GM18520 (cell line): ENCODE measurements around the gene ZBTB40.

Experiments
- ATAC-seq: cut with Tn5 transposase; IDR thresholded peaks from one replicate; pipeline ENCODE4 v1.9.1; 2021; ENCODE audit not compliant: unreplicated experiment

Gene ZBTB40

DNA sequence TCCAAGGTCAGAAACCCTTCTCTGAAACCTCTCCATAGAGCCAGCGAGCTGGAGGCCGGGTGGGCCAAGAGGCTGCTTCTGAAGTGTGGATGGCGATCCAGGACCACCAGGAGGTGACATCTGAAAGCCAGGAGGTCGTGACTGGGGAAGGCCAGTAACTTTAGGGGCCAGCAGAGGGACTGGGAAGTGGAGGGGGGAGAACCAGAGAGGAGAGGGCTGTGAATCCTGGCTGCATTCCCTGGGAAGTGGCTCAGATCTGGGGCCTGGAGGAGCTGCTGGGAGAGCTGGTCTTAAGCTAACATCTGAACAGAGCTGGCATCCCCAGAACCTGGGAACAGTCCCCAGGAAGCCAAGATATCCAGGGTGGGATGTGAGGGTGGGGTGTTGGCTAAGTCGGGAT lies 100.4 kb downstream of the ZBTB40 start:
- no peak for ATAC-seq

- ATAC-seq: no peak
Measured at GRCh38 chr1:22553104-22553880, 101.6 kb downstream of the ZBTB40 start.

DNA sequence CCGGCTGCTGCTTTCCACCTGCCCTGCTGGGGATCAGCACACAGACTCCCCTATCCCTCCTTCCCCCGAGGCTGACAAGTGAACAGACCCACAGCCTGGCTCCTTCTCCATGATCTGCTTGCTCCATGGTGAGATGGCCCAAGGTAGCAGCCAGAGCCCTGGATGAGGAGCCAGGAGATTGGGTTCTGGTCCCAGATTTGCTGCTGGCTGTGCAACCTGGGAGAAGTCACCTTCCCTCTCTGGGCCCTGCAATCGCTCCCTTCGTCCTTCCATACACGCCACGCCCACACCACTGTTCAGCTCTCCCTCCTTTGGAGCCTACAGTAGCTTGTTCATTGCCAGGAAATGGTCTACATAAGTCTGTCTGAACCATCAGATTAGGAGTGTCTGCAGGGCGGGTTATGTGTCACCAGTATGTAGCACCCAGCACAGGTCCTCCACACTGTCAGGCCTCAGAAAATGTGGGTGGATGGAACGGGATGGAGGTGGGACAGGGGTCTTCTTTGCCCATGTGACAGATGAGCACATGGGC lies 102.4 kb downstream of the ZBTB40 start:
- no peak for ATAC-seq

DNA sequence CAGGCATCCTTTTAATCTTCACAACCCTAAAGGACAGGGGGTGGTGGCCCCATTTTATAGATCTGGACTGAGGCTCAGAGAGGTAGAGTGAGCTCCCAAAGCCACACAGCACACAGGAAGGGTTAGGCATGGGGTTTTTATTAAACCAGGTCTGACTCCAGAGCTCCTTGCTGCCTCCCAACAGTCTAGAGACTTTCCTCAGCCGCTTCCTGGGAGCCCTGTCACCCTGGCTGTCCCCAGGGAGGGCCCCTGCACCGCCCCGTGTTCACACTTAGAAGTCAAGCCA lies 103.7 kb downstream of the ZBTB40 start:
- no peak for ATAC-seq

GRCh38 chr1:22556391-22557104 lies 104.9 kb downstream of the ZBTB40 start:
- no peak for ATAC-seq

DNA sequence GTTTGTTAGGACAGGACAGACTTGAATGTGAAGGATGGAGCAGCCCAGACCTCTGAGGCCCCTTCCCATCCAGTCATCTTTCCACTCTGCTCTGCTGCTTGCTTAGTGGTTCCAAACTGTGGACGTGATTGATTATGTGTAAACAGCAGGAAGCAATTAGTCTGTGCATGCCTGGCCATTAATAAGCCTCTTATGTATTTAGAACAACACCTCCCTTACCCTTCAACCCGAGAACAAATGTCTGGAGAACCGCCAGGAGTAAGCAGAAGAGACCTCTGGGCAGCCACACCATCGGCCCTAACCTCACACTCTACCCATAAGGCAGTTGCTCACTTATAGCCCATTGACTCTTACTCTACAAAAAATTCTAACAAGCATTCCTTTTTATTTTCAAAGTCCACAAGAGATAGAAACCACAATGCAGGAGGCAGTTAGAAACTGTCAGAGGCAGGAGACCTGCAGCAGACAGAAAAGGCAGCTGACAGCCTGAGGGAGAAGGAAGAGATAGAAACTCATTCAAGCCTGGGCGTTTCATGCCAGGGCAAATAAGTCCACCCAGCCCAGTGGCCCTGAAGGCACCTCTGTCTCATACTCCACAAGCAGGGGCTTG lies 105.8 kb downstream of the ZBTB40 start:
- no peak for ATAC-seq

DNA sequence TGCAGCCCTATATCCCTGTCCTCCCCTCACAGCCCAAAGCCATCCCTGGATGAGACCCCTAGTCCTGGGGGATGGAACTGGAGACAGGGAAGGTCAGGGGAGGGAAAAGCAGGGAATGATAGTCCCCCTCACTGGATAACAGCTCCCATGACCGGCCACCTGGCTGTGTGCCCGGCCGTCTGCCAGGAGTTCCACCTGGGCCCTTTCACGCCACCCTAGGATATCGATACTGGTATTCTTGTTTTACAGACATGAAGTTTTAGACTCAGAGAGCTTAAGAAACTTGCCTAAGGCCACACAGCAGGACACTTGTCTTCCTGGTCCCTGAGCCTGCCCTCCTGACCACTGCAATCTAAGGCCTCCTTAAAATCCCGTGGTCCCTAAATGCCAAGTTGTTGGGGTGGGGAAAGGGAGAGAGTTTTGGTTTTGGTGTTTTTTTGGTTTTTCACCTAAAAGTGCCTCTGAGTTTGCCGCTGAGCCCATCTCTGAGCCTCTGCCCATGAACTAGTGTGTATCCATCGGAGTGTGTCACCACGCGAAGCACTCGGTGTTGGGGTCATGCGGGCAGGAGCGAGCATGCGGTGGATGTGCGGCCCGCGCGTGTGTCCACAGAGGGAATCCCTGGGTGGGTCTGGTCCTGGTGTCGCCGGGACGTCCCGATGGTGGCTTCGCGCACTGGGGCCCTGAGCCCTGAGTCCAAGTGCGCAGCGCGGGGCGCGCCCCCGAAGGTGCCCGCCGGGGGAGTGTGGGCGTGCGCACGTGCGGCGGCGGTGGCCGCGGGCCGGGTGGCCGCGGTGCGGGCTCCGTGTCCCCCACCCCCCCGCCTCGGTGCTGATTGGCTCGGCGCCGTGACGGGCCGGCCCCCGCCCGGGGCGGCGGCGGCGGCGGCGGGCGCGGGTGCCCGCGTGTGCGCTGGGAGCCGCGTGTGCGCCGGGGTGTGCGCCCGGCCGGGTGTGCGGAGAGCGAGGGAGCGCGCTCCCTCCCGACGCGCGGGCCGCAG lies 111.2 kb downstream of the ZBTB40 start, which contains the start of gene EPHA8:
Gene EPHA8 (plus strand): TSS at position 906 of the 1,000 bp plus-strand sequence. CDS start 147 bp downstream, outside the sequence.
- ATAC-seq: no peak

GRCh38 chr1:22563671-22564602 lies 112.3 kb downstream of the ZBTB40 start:
- no peak for ATAC-seq

DNA sequence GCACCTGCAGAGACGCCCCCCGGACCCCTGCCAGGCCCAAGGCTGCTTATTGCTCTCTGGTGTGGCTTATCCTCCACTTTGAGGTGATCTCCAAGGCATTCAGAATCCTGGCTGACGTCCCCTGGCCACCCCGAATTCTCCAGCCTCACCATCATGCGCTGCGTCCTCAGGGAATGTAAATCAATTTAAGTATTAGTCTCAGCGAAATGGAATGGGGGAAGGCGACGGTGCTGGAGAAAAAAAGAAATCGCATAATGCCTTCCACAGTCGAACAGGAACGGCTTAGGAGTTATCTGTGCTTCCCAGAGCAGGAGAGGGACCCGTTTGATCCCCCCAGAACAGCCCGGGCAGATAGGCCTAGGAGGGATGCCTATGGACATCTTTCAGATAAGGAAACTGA lies 114.5 kb downstream of the ZBTB40 start:
- no peak for ATAC-seq

DNA sequence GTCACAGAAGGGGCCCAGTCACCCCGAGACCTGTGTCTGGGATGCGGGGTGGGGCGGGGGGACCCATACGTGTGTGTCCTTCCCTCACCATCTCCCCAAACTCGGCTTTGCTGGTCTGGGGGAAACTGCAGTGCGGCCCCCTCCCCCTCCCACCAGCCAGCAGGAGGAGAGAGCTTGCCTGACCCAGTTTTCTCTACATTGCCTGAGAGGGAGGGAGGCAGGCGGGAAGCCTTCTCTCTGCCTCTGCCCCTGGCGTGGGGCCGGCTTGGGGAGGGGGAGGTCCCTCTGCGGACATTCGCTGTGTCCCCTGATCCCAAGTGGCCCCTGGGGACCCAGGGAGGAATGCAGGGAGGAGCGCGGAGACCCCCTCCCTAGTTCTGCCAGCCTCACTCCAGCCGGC lies 115.5 kb downstream of the ZBTB40 start:
- no peak for ATAC-seq

- ATAC-seq: no peak
Measured at GRCh38 chr1:22567994-22568393, 116.3 kb downstream of the ZBTB40 start.

GRCh38 chr1:22569269-22569668 lies 117.6 kb downstream of the ZBTB40 start:
- ATAC-seq: no peak

DNA sequence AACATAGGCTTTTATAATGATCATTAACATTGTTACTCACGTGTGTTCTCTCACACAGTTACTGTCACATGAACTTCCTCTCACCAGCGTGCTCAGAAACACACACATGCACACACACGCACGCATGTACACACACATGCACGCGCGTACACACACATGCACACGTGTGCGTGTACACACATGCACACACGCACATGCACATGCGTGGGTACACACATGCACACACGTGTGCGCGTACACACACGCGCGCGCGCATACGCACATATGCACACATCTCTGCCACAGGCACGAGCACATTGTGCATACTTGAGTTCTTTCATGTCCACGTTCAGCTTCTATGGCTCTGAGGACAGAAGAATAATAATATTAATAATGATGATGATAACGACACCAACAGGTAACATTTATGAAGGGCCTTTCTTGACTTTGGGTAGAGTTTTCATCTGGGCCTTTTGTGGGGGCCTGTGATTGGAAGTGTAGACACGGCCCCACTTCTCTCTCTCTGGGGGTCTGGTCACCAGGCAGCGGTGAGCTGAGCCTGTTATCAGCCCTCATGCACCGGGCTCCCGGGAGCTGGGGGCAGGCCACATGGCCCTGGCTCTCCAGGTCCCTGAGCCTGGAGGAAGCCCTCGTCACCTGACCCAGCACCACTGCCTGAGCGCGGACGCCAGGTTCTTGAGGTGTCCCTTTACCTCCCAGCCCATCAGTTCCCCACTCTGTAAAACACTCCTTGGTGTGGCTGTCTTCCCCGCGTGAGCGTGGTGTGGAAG lies 118.7 kb downstream of the ZBTB40 start:
- ATAC-seq: no peak

DNA sequence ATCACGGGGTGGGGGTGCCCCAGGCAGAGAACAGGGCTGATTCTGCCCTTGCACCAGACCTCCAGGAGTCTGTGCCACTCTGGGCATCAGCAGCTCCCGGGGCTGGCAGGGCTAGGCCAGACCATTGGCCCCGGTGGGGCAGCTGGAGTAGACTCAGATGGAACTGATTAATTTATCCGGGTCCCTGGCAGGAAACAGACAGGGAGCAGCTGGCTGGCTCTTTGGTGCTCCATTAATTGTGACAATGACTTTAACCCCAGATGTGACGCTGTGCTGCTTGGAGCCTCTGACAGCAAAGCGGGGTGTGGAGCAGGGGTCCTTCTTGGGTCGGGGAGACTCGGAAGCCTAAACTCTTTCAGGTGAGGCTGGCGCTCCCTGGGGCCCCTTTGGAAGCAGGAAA lies 121.2 kb downstream of the ZBTB40 start:
- no peak for ATAC-seq

- no peak for ATAC-seq
Measured at GRCh38 chr1:22573237-22573636, 121.6 kb downstream of the ZBTB40 start.

DNA sequence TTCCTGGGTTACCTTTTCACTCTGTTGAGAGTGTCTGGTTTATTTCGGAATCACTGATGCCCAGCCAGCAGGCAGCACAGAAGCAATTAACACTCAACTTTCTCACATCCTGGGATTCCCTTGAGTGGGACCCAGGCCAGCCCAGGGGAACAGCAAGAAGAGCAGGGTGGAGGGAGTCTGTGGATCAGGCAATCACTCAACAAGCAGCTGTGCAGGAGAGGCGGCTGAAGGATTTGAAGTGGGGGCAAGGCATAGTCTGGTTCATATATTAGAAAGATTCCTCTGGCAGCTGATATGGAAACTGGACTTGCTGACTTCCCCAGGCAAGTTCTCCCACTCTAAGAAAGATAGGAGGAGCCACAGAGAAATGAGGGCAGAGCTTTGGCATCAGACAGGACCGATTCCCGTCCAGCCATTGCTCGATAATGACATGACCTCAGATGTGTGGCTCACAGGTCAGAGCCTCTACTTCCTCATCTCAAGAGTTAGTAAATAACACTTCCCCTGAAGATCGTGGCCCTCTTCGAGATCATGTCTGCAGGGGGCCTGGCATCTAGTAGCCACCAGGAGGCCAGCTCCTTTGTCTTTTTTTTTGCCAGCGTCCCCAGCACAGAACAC lies 124.0 kb downstream of the ZBTB40 start:
- ATAC-seq: no peak

GRCh38 chr1:22576150-22576544 lies 124.5 kb downstream of the ZBTB40 start:
- no peak for ATAC-seq

GRCh38 chr1:22576617-22577016 lies 125.0 kb downstream of the ZBTB40 start:
- ATAC-seq: no peak
